Right kidney (tissue), 1 donor: ENCODE measurements around the gene AKT3.
"Not testable (repeated sequence)": the region's sequence is repeated elsewhere in the genome, so short reads cannot be mapped to it uniquely, and the experiment has no call there.

Source experiments
- DNase-seq: peaks from one replicate; pipeline ENCODE4 v3.0.0-alpha.2; 2016

AKT3 gene

GRCh38 chr1:243701872-243702271 lies 148.2 kb downstream of the AKT3 start:
- DNase-seq: no peak

- DNase-seq: no peak
These were observed 156.2 kb downstream of the AKT3 start for GRCh38 chr1:243693800-243694199.

- DNase-seq: no peak
These were observed 163.9 kb downstream of the AKT3 start for GRCh38 chr1:243686159-243686558.

- no peak for DNase-seq
These were observed 169.2 kb downstream of the AKT3 start for GRCh38 chr1:243680860-243681259.

- DNase-seq: no peak
These were observed 177.4 kb downstream of the AKT3 start for GRCh38 chr1:243672539-243673074.

GRCh38 chr1:243667591-243667990 lies 182.5 kb downstream of the AKT3 start:
- DNase-seq: no peak

- DNase-seq: no peak
These were observed 182.9 kb downstream of the AKT3 start for GRCh38 chr1:243667133-243667532.

GRCh38 chr1:243663651-243664050 lies 186.4 kb downstream of the AKT3 start:
- no peak for DNase-seq

GRCh38 chr1:243662169-243662568 lies 187.9 kb downstream of the AKT3 start:
- DNase-seq: not testable (repeated sequence)

GRCh38 chr1:243658594-243659105 lies 191.4 kb downstream of the AKT3 start:
- DNase-seq: no peak

- no peak for DNase-seq
These were observed 192.2 kb downstream of the AKT3 start for GRCh38 chr1:243657793-243658192.

- not testable (repeated sequence) for DNase-seq
These were observed 200.5 kb downstream of the AKT3 start for GRCh38 chr1:243649530-243649929.

GRCh38 chr1:243646841-243647240 lies 203.2 kb downstream of the AKT3 start:
- no peak for DNase-seq

GRCh38 chr1:243645281-243645680 lies 204.8 kb downstream of the AKT3 start:
- no peak for DNase-seq

- DNase-seq: no peak
These were observed 207.1 kb downstream of the AKT3 start for GRCh38 chr1:243642936-243643335.

GRCh38 chr1:243639027-243639658 lies 210.9 kb downstream of the AKT3 start:
- no peak for DNase-seq

- DNase-seq: no peak
These were observed 211.9 kb downstream of the AKT3 start for GRCh38 chr1:243638186-243638585.

- no peak for DNase-seq
These were observed 221.6 kb downstream of the AKT3 start for GRCh38 chr1:243628476-243628907.

- no peak for DNase-seq
These were observed 226.2 kb downstream of the AKT3 start for GRCh38 chr1:243623841-243624240.

GRCh38 chr1:243621973-243622372 lies 228.1 kb downstream of the AKT3 start:
- DNase-seq: no peak

- DNase-seq: no peak
These were observed 229.9 kb downstream of the AKT3 start for GRCh38 chr1:243620096-243620495.

- DNase-seq: no peak
These were observed 240.3 kb downstream of the AKT3 start for GRCh38 chr1:243609698-243610097.

GRCh38 chr1:243605604-243606003 lies 244.4 kb downstream of the AKT3 start:
- DNase-seq: no peak

GRCh38 chr1:243601720-243602119 lies 248.3 kb downstream of the AKT3 start:
- no peak for DNase-seq
